NCI-H2029 treated with DMSO at 0.1 percent for 48 hours (cell line): Measurements from ENCODE around the gene MRPL54.
A peak's percentile ranks its signal among the peaks of the same experiment; 100 is the strongest.

Experiments used
- DNase-seq: peaks from one replicate; lab custom pipeline; 2025; lab: John Stamatoyannopoulos, UW

Gene MRPL54

GRCh38 chr19:3762501-3763459, at the start of gene MRPL54:
MRPL54 (plus strand) TSS chr19:3762682; CDS start chr19:3762701, 19 bp downstream.
- peak; percentile 98 for DNase-seq

GRCh38 chr19:3716147-3716668, 46.3 kb upstream of the MRPL54 start:
- DNase-seq = no peak

GRCh38 chr19:3719868-3720267, 42.6 kb upstream of the MRPL54 start:
- DNase-seq = no peak

GRCh38 chr19:3720349-3720917, 42.0 kb upstream of the MRPL54 start:
- DNase-seq = no peak

GRCh38 chr19:3721131-3721886, 41.2 kb upstream of the MRPL54 start:
- DNase-seq = peak; percentile 88

- DNase-seq = no peak
Observed at GRCh38 chr19:3721887-3722442, 40.5 kb upstream of the MRPL54 start.

GRCh38 chr19:3722443-3723109, 39.9 kb upstream of the MRPL54 start:
- peak; percentile 16 for DNase-seq

GRCh38 chr19:3723110-3723488, 39.4 kb upstream of the MRPL54 start:
- DNase-seq = no peak

GRCh38 chr19:3723883-3724282, 38.6 kb upstream of the MRPL54 start:
- no peak for DNase-seq

- no peak for DNase-seq
Observed at GRCh38 chr19:3725121-3725520, 37.4 kb upstream of the MRPL54 start.

- DNase-seq = peak; percentile 72
Observed at GRCh38 chr19:3725640-3726310, 36.7 kb upstream of the MRPL54 start.

GRCh38 chr19:3730457-3730958, 32.0 kb upstream of the MRPL54 start:
- no peak for DNase-seq

GRCh38 chr19:3732108-3732507, 30.4 kb upstream of the MRPL54 start:
- no peak for DNase-seq

- DNase-seq = no peak
Observed at GRCh38 chr19:3733549-3734309, 28.8 kb upstream of the MRPL54 start.

- DNase-seq = no peak
Observed at GRCh38 chr19:3734310-3734600, 28.2 kb upstream of the MRPL54 start.

GRCh38 chr19:3736106-3736724, 26.3 kb upstream of the MRPL54 start:
- DNase-seq = no peak

GRCh38 chr19:3737487-3738205, 24.8 kb upstream of the MRPL54 start:
- DNase-seq = no peak

GRCh38 chr19:3738477-3739220, 23.8 kb upstream of the MRPL54 start:
- no peak for DNase-seq
